HG03097 (cell line): ENCODE results near the gene RPL37.
"Not testable (repeated sequence)": the region's sequence is repeated elsewhere in the genome, so short reads cannot be mapped to it uniquely, and the experiment has no call there.

Experiments
- ATAC-seq: cut with Tn5 transposase; IDR thresholded peaks from one replicate; pipeline ENCODE4 v1.9.1; 2021; ENCODE audit not compliant: unreplicated experiment, low FRiP score

Gene RPL37

DNA sequence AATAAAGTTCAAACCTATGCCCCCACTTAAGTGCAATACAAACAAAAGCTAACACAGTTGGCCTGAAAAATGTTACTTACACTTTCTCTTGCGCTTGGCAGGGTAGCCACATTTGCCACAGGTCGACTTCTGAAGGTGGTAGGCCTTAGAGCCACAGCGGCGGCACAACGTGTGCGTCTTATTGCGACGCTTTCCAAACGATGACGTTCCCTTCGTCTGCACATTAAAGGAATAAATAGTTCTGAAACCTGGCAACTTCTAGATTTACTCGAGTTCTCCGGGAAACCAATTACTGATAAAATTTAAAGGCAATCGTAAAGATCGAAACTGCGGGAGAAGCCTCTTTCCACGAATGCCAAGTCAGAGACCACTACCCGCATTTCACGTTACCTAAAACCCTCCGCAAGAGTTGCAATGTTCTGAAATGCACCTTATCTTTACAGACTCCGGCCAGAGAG is 602 bp downstream of the RPL37 start:
- peak; percentile 3 for ATAC-seq

GRCh38 chr5:40833712-40834229 is 1.3 kb downstream of the RPL37 start:
- ATAC-seq = no peak

GRCh38 chr5:40832345-40832744 is 2.7 kb downstream of the RPL37 start:
- no peak for ATAC-seq

GRCh38 chr5:40831346-40832210 is 3.4 kb downstream of the RPL37 start:
- no peak for ATAC-seq

DNA sequence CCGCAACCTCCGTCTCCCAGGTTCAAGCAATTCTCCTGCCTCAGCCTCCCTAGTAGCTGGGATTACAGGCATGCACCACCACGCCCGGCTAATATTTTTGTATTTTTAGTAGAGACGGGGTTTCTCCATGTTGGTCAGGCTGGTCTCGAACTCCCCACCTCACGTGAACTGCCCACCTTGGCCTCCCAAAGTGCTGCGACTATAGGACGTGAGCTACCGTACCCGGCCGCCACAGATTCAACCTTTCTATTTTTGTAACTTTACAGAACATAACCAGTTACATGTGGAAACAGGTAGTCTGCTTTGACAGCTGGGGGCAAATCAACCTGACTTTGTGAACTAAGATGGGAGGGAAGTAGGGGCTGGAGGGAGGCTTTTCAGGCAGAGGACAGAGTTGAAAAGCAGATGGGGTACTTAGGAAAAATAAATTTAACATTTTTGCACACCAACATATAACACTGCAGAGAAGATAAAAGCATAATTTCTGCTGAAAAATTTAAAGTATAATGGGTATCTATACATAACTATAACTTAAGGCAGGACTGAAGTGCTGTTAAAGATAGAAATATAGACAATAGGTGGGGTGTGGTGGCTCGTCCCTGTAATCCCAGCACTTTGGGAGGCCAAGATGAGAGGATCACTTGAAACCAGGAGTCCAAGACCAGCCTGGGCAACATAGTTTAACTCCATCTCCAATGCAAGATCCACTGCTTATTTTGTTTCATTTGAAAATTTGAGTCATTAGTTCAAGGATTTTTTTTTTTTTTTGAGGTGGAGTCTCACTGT is 5.1 kb downstream of the RPL37 start:
- no peak for ATAC-seq

GRCh38 chr5:40828690-40829661 is 6.0 kb downstream of the RPL37 start:
- ATAC-seq = no peak

- ATAC-seq = no peak
Observed at GRCh38 chr5:40828021-40828631, 6.9 kb downstream of the RPL37 start.

DNA sequence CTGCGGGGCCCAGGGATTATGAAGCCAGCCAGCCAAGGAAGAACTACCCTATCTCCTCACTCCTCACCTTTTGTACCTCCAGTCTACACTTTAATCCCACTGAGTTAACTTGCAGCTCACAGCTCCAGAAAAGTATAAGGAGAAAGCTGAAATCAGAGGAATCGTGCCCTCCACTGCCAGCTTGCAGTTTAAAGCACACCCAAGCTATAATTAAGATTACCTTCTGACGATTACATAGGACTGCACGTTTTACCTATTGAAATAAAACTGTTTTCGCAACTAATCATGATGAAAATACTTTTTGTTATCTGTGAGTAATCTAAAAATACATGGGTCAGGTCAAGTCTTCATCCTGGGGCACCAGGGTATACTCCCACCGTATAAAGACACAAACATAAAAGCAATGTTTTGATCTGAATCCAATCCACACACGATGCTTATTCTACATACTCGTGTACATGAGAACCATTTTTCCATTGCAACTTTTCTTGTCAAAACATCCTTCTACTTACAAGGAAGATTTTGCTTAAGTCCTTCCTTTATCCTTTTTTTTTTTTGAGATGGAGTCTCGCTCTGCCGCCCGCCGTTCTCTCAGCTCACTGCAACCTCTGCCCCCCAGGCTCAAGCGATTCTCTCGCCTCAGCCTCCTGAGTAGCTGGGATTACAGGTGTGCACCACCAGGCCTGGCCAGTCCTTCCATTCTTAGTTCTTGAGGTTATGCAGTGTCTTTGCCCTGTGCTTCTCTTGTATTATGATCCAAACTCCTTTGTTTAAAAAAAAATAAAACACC is 7.6 kb downstream of the RPL37 start:
- no peak for ATAC-seq

- ATAC-seq = no peak
Observed at GRCh38 chr5:40826489-40827187, 8.4 kb downstream of the RPL37 start.

GRCh38 chr5:40825461-40826043 is 9.5 kb downstream of the RPL37 start:
- ATAC-seq = not testable (repeated sequence)

DNA sequence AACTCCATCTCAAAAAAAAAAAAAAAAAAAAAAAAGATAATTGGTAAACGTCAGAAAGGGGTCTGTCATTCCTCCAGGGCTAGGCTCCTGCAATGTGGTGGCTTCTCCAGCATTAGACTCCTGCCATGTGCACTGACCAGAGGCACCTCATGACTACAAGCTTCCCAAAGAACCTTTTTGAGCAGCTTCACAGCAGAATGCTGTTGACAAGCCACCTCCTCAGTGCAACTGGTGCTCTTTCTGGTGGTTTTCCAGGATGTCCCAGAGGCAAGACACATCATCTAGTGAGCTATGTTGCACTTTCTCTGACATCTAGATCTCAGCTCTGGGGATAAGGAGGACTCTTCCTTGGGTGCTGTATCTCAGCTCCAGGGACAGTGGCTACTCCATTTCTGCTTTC is 11.6 kb downstream of the RPL37 start:
- no peak for ATAC-seq

DNA sequence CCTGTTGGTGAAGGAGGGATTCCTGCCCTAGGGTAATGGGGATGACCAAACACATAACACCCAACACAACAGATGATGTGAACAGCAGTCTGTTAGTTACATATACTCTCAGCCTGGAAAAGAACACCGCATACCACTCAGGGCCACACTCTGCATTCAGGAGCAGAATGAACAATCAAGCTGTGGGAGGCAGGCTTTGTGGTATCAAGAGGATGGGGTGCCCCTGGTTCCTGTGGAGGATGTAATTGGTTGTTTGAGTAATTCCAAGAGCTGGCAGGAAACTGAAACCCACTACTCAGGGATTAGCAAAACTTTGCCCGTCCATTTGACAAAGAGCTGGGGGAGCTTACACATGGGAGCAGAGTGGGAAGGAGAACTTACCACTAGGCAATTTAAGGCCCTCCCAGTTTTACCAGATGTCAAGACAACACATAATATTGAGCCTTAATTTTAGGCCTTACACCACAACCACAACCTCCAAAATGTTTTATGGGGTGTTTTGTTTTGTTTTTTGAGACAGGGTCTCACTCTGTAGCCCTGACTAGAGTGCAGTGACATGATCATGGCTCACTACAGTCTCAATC is 21.2 kb downstream of the RPL37 start:
- ATAC-seq = no peak

DNA sequence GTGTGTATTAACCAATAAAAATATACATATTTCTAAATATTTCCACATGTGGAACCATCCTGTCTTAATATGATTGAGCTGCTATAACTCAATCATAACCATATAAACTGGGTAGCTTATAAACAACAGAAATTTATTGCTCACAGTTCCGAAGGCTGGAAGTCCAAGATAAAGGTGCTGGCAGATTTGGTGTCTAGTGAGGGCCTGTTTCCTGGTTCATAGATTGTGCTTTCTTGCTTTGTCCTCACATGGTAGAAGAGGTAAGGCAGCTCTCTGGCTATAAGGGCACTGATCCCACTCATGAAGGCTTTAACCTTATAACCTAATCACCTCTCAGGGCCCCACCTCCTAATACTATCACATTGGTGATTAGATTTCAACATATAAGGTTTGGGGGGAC is 22.9 kb downstream of the RPL37 start:
- ATAC-seq = no peak

- no peak for ATAC-seq
Observed at GRCh38 chr5:40801771-40802562, 33.1 kb downstream of the RPL37 start.

GRCh38 chr5:40799258-40799657 is 35.8 kb downstream of the RPL37 start:
- no peak for ATAC-seq

DNA sequence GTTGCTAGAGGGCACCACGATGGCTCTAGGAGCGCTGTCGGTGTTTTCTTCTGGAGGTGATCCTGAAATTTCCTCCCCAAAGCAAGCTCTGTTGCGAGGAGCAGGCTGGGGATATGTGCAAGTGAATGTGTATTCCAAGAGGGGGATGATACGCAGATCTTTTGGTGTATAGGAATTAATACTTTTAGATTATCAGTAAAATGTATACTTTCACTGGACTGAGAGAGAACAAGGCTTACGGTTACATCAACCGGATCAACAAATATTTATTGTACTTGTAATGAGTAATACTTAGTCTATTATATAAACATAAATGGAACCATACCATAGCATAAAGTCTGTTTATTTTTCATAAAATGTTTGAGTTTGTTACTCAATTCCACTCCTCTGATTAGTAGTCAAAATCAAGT is 36.2 kb downstream of the RPL37 start:
- ATAC-seq = no peak
